Tibial artery (tissue), 4 donors: ENCODE results near the gene ALOX12B.

Source experiments
- DNase-seq, 2 donors: peaks; one replicate each; pipeline ENCODE4 v3.0.0-alpha.2; 2019
- H3K27ac ChIP-seq, 2 donors: fragments of 200-600 bp; sonication (generic) in 1 of 2; 1 replicate in 1 of 2; 2 replicates in 1 of 2; pipeline ENCODE4 v1.5.1; 2018 to 2019; ENCODE audit warnings: mild to moderate bottlenecking in 1 of 2
- H3K27me3 ChIP-seq, 2 donors: fragments of 200-600 bp; sonication (generic) in 1 of 2; one replicate each; pipeline versions ENCODE4 v1.5.1 to v1.6.0; 2016 to 2019
- H3K36me3 ChIP-seq, 3 donors: fragments of 200-600 bp; sonication (generic) in 2 of 3; one replicate each; pipeline ENCODE4 v1.5.1; 2016 to 2019; ENCODE audit warnings: mild to moderate bottlenecking in 2 of 3
- H3K4me1 ChIP-seq, 4 donors: fragments of 200-600 bp; sonication (generic) in 2 of 4; 1 replicate in 3 of 4; 2 replicates in 1 of 4; pipeline ENCODE4 v1.5.1; 2016 to 2019
- H3K4me3 ChIP-seq, 2 donors: fragments of 200-600 bp; sonication (generic) in 1 of 2; 1 replicate in 1 of 2; 2 replicates in 1 of 2; pipeline ENCODE4 v1.5.1; 2018 to 2019; ENCODE audit warnings: mild to moderate bottlenecking in 2 of 2
- H3K9me3 ChIP-seq, 3 donors: fragments of 200-600 bp; sonication (generic) in 1 of 3; one replicate each; pipeline ENCODE4 v1.5.1; 2016 to 2019
- CTCF ChIP-seq, 2 experiments: fragments of 200-600 bp in 1 of 2; fragments of 450-650 bp in 1 of 2; IDR thresholded peaks; one replicate each; pipeline ENCODE4 v1.5.1; 2017 to 2019; ENCODE audit warnings: antibody characterized with exemption in 2 of 2, mild to moderate bottlenecking in 1 of 2, moderate library complexity in 1 of 2
- intact Hi-C: fragments of 100-400 bp; cut with DNase I; formaldehyde crosslinking; loops from one replicate; pipeline ENCODE4 v1.15.0; 2023; ENCODE audit warnings: low total_unique reads

Gene ALOX12B

GRCh38 chr17:8048736-8049135, 38.8 kb downstream of the ALOX12B start:
- intact Hi-C loops: no loop called here
- DNase-seq: no peak

GRCh38 chr17:8048236-8048635, 39.3 kb downstream of the ALOX12B start:
- peak in 1 of 2 donors; percentile 58 for DNase-seq
- Histone ChIP-seq H3K27ac (no peak overlapping the region), H3K9me3 (no peaks in the 10 kb centered on the region), H3K27me3 (peaks cover 0 to 47% of the 10 kb centered on the region in 2 donors), H3K4me1 (no peaks in the 10 kb centered on the region), H3K4me3 (no peak overlapping the region), H3K36me3 (no peaks in the 10 kb centered on the region)
- intact Hi-C loops: no loop called here
- TF ChIP-seq CTCF (IDR thresholded peaks at IDR 0.05): no peak

More at GRCh38 chr17:8048736-8049135, 38.8 kb downstream of the ALOX12B start:
- no peak for TF ChIP-seq CTCF (IDR thresholded peaks at IDR 0.05)
- Histone ChIP-seq H3K27me3 (peaks cover 0 to 45% of the 10 kb centered on the region in 2 donors), H3K36me3 (no peaks in the 10 kb centered on the region), H3K9me3 (no peaks in the 10 kb centered on the region), H3K27ac (no peak overlapping the region), H3K4me3 (no peak overlapping the region), H3K4me1 (no peaks in the 10 kb centered on the region)

- peaks cover 0 to 48% of the 10 kb centered on the region in 2 donors for H3K27me3 ChIP-seq
- no peaks in the 10 kb centered on the region for H3K9me3 ChIP-seq
- TF ChIP-seq CTCF (IDR thresholded peaks at IDR 0.05): no peak
- H3K4me3 ChIP-seq: no peak overlapping the region
- intact Hi-C loops: no loop called here
- no peak overlapping the region for H3K27ac ChIP-seq
- no peak for DNase-seq
- no peaks in the 10 kb centered on the region for H3K4me1 ChIP-seq
- no peaks in the 10 kb centered on the region for H3K36me3 ChIP-seq
Measured at GRCh38 chr17:8047769-8048110, 39.8 kb downstream of the ALOX12B start.

GRCh38 chr17:8046929-8047768, 40.4 kb downstream of the ALOX12B start:
- no peak for DNase-seq
- intact Hi-C loops: no loop called here
- H3K4me3 ChIP-seq: no peak overlapping the region
- H3K4me1 ChIP-seq: no peaks in the 10 kb centered on the region
- TF ChIP-seq CTCF (IDR thresholded peaks at IDR 0.05): no peak
- no peaks in the 10 kb centered on the region for H3K9me3 ChIP-seq
- no peak overlapping the region for H3K27ac ChIP-seq
- H3K36me3 ChIP-seq: no peaks in the 10 kb centered on the region
- peaks cover 0 to 52% of the 10 kb centered on the region in 2 donors for H3K27me3 ChIP-seq

GRCh38 chr17:8046306-8046928, 41.1 kb downstream of the ALOX12B start:
- Histone ChIP-seq H3K27ac (no peak overlapping the region), H3K4me3 (no peak overlapping the region), H3K36me3 (no peaks in the 10 kb centered on the region), H3K27me3 (peaks cover 0 to 55% of the 10 kb centered on the region in 2 donors), H3K9me3 (no peaks in the 10 kb centered on the region), H3K4me1 (no peaks in the 10 kb centered on the region)
- intact Hi-C loops: no loop called here
- no peak for TF ChIP-seq CTCF (IDR thresholded peaks at IDR 0.05)
- DNase-seq: peak in 1 of 2 donors; percentile 44
